H1 (cell line): ENCODE data around the gene LY86.

Source experiments
- EZH2 ChIP-seq: fragments of 200-600 bp; sonication (generic); IDR thresholded peaks from 2 replicates; pipeline ENCODE4 v1.7.1; 2012; ENCODE audit warnings: low read depth, mild to moderate bottlenecking, moderate library complexity, low read length, inconsistent platforms; ENCODE audit not compliant: severe bottlenecking
- POLR2A ChIP-seq, 2 experiments: IDR thresholded peaks; 1 replicate in 1 of 2; 2 replicates in 1 of 2; pipeline ENCODE4 v1.6.1; 2011; ENCODE audit warnings: low read depth in 2 of 2, low read length in 2 of 2, mild to moderate bottlenecking in 2 of 2; ENCODE audit errors: control extremely low read depth in 1 of 2
- POLR2AphosphoS5 ChIP-seq: IDR thresholded peaks from 2 replicates; pipeline ENCODE4 v1.6.1; 2011; ENCODE audit warnings: low read depth, low read length
- SIN3A ChIP-seq, 2 experiments: IDR thresholded peaks in 1 of 2; conservative IDR thresholded peaks in 1 of 2; 2 replicates each; pipeline ENCODE4 v1.6.1; 2011 to 2012; ENCODE audit warnings: low read length in 2 of 2, improper control_type of control experiment in 1 of 2, low read depth in 1 of 2, mild to moderate bottlenecking in 1 of 2
- YY1 ChIP-seq: IDR thresholded peaks from 2 replicates; pipeline ENCODE4 v1.6.1; 2011; ENCODE audit warnings: low read depth, mild to moderate bottlenecking, low read length
- ZNF274 ChIP-seq: IDR thresholded peaks from 2 replicates; pipeline ENCODE4 v1.7.0; 2012; ENCODE audit warnings: low read length, borderline replicate concordance; ENCODE audit errors: extremely low read depth
- TF ChIP-seq, protein P1 (sequence below), 3 experiments: IDR thresholded peaks; 1 replicate in 2 of 3; 2 replicates in 1 of 3; pipeline versions ENCODE4 v1.5.1 to v1.6.1; 2011; ENCODE audit warnings: low read length in 3 of 3, mild to moderate bottlenecking in 3 of 3, inconsistent platforms in 2 of 3, low read depth in 1 of 3, moderate library complexity in 1 of 3; ENCODE audit not compliant: insufficient read depth in 1 of 3; ENCODE audit errors: control extremely low read depth in 1 of 3
- TF ChIP-seq, protein P2 (sequence below): IDR thresholded peaks from 2 replicates; pipeline ENCODE4 v1.6.1; 2011; ENCODE audit warnings: low read depth, mild to moderate bottlenecking, low read length; ENCODE audit not compliant: insufficient read depth

DNA sequence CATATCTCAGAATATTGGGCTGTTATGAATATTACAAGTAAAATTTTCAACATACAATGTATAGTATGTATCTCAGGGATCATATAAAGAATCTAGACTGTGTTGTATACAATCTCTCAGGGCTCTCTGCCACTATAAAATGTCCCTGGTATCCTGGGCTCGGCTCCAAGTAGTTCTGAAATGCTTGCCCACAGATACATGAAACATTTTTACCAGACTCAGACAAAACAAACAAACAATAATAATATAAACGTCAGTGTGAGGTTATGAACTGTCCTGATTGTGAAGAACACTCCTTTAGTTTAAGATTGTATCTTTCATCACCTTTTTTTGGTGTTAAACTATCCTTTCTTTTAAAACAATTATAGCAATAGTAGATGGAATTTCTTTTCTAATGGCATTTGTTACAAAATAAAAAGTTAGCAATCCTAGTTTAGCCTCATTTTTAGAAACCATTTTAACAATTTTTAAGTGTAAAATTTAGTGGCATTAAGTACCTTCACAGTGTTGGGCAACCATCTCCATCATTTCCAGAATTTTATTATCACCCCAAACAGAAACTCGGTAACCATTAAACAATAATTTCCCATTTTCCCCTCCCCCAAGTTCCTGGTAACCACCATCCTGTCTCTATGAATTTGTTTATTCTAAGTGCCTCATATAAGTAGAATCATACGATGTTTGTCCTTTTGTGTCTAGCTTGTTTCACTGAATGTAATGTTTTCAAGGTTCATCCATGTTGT lies 17.4 kb upstream of the LY86 start:
- no peak for TF ChIP-seq POLR2AphosphoS5
- TF ChIP-seq, protein P1, sequence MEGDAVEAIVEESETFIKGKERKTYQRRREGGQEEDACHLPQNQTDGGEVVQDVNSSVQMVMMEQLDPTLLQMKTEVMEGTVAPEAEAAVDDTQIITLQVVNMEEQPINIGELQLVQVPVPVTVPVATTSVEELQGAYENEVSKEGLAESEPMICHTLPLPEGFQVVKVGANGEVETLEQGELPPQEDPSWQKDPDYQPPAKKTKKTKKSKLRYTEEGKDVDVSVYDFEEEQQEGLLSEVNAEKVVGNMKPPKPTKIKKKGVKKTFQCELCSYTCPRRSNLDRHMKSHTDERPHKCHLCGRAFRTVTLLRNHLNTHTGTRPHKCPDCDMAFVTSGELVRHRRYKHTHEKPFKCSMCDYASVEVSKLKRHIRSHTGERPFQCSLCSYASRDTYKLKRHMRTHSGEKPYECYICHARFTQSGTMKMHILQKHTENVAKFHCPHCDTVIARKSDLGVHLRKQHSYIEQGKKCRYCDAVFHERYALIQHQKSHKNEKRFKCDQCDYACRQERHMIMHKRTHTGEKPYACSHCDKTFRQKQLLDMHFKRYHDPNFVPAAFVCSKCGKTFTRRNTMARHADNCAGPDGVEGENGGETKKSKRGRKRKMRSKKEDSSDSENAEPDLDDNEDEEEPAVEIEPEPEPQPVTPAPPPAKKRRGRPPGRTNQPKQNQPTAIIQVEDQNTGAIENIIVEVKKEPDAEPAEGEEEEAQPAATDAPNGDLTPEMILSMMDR (IDR thresholded peaks at IDR 0.05; ENCODE audit: control extremely low read depth in 1 of 3, insufficient read depth in 1 of 3, low read depth in 1 of 3, low read length in 3 of 3), result no peak
- no peak for TF ChIP-seq ZNF274
- TF ChIP-seq YY1, result no peak
- TF ChIP-seq POLR2A (IDR thresholded peaks at IDR 0.05; ENCODE audit: control extremely low read depth in 1 of 2, low read depth in 2 of 2, low read length in 2 of 2), result no peak
- TF ChIP-seq SIN3A (conservative IDR thresholded peaks at IDR 0.05 in 1 of 2, IDR thresholded peaks at IDR 0.05 in 1 of 2; ENCODE audit: low read depth in 1 of 2, low read length in 2 of 2), result no peak
- TF ChIP-seq, protein P2, sequence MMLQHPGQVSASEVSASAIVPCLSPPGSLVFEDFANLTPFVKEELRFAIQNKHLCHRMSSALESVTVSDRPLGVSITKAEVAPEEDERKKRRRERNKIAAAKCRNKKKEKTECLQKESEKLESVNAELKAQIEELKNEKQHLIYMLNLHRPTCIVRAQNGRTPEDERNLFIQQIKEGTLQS, result no peak
- no peak for TF ChIP-seq EZH2
